K562 (cell line): ENCODE measurements around the gene P2RX5. TPM values are rescaled to one million over a fixed set of nuclear protein-coding genes. Genes with fewer than 3 reads are reported as not detected.

Experiments used
- ATF1 ChIP-seq, 2 experiments: fragments of 450-650 bp in 1 of 2; IDR thresholded peaks; 2 replicates each; pipeline ENCODE4 v1.6.1; 2016; ENCODE audit warnings: missing compliant biosample characterization in 1 of 2, missing genetic modification characterization in 1 of 2
- CBX8 ChIP-seq: fragments of 200-600 bp; sonication (generic); IDR thresholded peaks from 2 replicates; pipeline ENCODE4 v1.6.1; 2012; ENCODE audit warnings: borderline replicate concordance, mixed run types, low read depth, mild to moderate bottlenecking, moderate library complexity, mixed read lengths, low read length, control low read depth, inconsistent platforms; ENCODE audit not compliant: poor library complexity, severe bottlenecking; ENCODE audit errors: extremely low read depth
- ILF3 ChIP-seq: fragments of 450-650 bp; IDR thresholded peaks from 2 replicates; pipeline ENCODE4 v1.6.1; 2018; ENCODE audit warnings: antibody characterized with exemption, mild to moderate bottlenecking, moderate library complexity, borderline replicate concordance
- MED1 ChIP-seq: sonication (generic); formaldehyde crosslinking; IDR thresholded peaks from 2 replicates; pipeline ENCODE4 v1.8.1; 2023; ENCODE audit warnings: missing genetic modification reagents, borderline replicate concordance
- MEIS2 ChIP-seq: fragments of 450-650 bp; IDR thresholded peaks from 2 replicates; pipeline ENCODE4 v1.6.1; 2014; ENCODE audit warnings: mild to moderate bottlenecking; ENCODE audit not compliant: partially characterized antibody
- SAFB ChIP-seq: fragments of 200-400 bp; formaldehyde crosslinking; IDR thresholded peaks from 2 replicates; pipeline ENCODE4 v1.6.1; 2017; ENCODE audit warnings: low read depth, low read length, borderline replicate concordance
- polyA plus RNA-seq, 8 experiments: library from polyadenylated mRNA; depleted of rRNA in 4 of 8; stranded (reverse) in 5 of 8; unstranded in 3 of 8; fragments of >200 nt; fragmentation: Nextera tagmentation in 2 of 8; fragmentation: Illumina TruSeq in 1 of 8; extraction: Ambion mirVana in 2 of 8; extraction: Trizol in 1 of 8; gene quantifications; 2 replicates each; pipeline versions ENCODE4 v1.2.1 to v1.2.3, GENCODE V29; 2011 to 2014; ENCODE audit warnings: inconsistent platforms in 1 of 8, missing spikeins in 1 of 8
- total RNA-seq, 7 experiments: library from RNA; depleted of rRNA in 6 of 7; stranded (reverse); fragments of >200 nt in 6 of 7; fragmentation: Illumina TruSeq in 2 of 7; extraction: Trizol in 2 of 7; gene quantifications; 2 replicates each; pipeline versions ENCODE4 v1.2.1 to v1.2.3, GENCODE V29; 2011 to 2021; ENCODE audit warnings: low replicate concordance in 1 of 7
- TF ChIP-seq, protein P1 (sequence below): fragments of 450-650 bp; IDR thresholded peaks from 2 replicates; pipeline ENCODE4 v1.6.1; 2016; ENCODE audit warnings: mild to moderate bottlenecking, moderate library complexity
- TF ChIP-seq, protein P2 (sequence below): sonication (generic); formaldehyde crosslinking; IDR thresholded peaks from 2 replicates; pipeline ENCODE4 v1.8.0; 2023; ENCODE audit warnings: mild to moderate bottlenecking, missing genetic modification reagents
- TF ChIP-seq, protein P3 (sequence below), 2 experiments: IDR thresholded peaks in 1 of 2; conservative IDR thresholded peaks in 1 of 2; 2 replicates each; pipeline ENCODE4 v1.6.1; 2016; ENCODE audit warnings: low read depth in 2 of 2, mild to moderate bottlenecking in 1 of 2, missing compliant biosample characterization in 1 of 2, missing genetic modification characterization in 1 of 2, moderate library complexity in 1 of 2

The P2RX5 gene
- total and polyA plus RNA-seq, 9 of the 15 experiments (the other 6 are each of a cell fraction or from before 2014, with no cell fraction given), result 0.31 to 4.0 (median 1.3) TPM

DNA sequence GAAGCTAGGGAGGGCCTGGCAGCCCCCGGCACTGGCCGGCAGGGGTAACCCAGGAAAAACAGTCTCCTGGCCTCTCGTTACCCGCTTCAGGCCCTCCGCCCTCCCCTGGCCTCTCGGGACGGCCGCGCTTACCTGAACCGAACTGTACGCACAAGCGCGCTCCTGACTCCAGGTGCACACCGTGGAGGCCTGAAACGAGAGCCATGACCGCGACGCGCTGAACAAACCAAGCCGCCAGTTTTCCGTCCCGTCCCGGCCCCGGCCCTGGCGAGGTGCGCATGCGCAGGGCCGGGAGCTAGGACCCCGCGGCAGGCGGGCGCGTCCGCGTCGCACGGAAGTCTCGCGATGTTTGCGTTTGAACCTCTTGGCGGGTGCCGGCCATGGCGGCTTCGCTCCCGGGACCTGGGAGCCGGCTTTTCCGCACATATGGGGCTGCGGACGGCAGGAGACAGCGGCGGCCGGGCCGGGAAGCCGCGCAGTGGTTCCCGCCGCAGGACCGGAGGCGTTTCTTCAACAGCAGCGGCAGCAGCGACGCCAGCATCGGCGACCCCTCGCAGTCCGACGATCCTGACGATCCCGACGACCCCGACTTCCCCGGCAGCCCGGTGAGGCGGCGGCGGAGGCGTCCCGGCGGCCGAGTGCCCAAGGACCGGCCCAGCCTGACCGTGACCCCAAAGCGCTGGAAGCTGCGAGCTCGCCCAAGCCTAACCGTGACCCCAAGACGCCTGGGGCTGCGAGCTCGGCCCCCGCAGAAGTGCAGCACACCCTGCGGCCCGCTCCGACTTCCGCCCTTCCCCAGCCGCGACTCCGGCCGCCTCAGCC lies 27.8 kb upstream of the P2RX5 start, which contains the start of gene HASPIN (continued):
- TF ChIP-seq, protein P1, sequence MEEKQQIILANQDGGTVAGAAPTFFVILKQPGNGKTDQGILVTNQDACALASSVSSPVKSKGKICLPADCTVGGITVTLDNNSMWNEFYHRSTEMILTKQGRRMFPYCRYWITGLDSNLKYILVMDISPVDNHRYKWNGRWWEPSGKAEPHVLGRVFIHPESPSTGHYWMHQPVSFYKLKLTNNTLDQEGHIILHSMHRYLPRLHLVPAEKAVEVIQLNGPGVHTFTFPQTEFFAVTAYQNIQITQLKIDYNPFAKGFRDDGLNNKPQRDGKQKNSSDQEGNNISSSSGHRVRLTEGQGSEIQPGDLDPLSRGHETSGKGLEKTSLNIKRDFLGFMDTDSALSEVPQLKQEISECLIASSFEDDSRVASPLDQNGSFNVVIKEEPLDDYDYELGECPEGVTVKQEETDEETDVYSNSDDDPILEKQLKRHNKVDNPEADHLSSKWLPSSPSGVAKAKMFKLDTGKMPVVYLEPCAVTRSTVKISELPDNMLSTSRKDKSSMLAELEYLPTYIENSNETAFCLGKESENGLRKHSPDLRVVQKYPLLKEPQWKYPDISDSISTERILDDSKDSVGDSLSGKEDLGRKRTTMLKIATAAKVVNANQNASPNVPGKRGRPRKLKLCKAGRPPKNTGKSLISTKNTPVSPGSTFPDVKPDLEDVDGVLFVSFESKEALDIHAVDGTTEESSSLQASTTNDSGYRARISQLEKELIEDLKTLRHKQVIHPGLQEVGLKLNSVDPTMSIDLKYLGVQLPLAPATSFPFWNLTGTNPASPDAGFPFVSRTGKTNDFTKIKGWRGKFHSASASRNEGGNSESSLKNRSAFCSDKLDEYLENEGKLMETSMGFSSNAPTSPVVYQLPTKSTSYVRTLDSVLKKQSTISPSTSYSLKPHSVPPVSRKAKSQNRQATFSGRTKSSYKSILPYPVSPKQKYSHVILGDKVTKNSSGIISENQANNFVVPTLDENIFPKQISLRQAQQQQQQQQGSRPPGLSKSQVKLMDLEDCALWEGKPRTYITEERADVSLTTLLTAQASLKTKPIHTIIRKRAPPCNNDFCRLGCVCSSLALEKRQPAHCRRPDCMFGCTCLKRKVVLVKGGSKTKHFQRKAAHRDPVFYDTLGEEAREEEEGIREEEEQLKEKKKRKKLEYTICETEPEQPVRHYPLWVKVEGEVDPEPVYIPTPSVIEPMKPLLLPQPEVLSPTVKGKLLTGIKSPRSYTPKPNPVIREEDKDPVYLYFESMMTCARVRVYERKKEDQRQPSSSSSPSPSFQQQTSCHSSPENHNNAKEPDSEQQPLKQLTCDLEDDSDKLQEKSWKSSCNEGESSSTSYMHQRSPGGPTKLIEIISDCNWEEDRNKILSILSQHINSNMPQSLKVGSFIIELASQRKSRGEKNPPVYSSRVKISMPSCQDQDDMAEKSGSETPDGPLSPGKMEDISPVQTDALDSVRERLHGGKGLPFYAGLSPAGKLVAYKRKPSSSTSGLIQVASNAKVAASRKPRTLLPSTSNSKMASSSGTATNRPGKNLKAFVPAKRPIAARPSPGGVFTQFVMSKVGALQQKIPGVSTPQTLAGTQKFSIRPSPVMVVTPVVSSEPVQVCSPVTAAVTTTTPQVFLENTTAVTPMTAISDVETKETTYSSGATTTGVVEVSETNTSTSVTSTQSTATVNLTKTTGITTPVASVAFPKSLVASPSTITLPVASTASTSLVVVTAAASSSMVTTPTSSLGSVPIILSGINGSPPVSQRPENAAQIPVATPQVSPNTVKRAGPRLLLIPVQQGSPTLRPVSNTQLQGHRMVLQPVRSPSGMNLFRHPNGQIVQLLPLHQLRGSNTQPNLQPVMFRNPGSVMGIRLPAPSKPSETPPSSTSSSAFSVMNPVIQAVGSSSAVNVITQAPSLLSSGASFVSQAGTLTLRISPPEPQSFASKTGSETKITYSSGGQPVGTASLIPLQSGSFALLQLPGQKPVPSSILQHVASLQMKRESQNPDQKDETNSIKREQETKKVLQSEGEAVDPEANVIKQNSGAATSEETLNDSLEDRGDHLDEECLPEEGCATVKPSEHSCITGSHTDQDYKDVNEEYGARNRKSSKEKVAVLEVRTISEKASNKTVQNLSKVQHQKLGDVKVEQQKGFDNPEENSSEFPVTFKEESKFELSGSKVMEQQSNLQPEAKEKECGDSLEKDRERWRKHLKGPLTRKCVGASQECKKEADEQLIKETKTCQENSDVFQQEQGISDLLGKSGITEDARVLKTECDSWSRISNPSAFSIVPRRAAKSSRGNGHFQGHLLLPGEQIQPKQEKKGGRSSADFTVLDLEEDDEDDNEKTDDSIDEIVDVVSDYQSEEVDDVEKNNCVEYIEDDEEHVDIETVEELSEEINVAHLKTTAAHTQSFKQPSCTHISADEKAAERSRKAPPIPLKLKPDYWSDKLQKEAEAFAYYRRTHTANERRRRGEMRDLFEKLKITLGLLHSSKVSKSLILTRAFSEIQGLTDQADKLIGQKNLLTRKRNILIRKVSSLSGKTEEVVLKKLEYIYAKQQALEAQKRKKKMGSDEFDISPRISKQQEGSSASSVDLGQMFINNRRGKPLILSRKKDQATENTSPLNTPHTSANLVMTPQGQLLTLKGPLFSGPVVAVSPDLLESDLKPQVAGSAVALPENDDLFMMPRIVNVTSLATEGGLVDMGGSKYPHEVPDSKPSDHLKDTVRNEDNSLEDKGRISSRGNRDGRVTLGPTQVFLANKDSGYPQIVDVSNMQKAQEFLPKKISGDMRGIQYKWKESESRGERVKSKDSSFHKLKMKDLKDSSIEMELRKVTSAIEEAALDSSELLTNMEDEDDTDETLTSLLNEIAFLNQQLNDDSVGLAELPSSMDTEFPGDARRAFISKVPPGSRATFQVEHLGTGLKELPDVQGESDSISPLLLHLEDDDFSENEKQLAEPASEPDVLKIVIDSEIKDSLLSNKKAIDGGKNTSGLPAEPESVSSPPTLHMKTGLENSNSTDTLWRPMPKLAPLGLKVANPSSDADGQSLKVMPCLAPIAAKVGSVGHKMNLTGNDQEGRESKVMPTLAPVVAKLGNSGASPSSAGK, result peak; percentile 69
- 0 out of 2 replicates have a peak, but pooled peaks have one; percentile 35 for TF ChIP-seq ATF1 (CRISPR knock-in tag; IDR thresholded peaks at IDR 0.05)
- peak; percentile 72 for TF ChIP-seq ATF1 (tag; IDR thresholded peaks at IDR 0.05)
- TF ChIP-seq SAFB, result no peak
- TF ChIP-seq, protein P2, sequence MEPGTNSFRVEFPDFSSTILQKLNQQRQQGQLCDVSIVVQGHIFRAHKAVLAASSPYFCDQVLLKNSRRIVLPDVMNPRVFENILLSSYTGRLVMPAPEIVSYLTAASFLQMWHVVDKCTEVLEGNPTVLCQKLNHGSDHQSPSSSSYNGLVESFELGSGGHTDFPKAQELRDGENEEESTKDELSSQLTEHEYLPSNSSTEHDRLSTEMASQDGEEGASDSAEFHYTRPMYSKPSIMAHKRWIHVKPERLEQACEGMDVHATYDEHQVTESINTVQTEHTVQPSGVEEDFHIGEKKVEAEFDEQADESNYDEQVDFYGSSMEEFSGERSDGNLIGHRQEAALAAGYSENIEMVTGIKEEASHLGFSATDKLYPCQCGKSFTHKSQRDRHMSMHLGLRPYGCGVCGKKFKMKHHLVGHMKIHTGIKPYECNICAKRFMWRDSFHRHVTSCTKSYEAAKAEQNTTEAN (CRISPR knock-in tag), result no peak
- no peak for TF ChIP-seq MED1 (CRISPR knock-in tag)
- no peak for TF ChIP-seq CBX8
- peak; percentile 86 for TF ChIP-seq MEIS2
- TF ChIP-seq ILF3, result no peak
- TF ChIP-seq, protein P3, sequence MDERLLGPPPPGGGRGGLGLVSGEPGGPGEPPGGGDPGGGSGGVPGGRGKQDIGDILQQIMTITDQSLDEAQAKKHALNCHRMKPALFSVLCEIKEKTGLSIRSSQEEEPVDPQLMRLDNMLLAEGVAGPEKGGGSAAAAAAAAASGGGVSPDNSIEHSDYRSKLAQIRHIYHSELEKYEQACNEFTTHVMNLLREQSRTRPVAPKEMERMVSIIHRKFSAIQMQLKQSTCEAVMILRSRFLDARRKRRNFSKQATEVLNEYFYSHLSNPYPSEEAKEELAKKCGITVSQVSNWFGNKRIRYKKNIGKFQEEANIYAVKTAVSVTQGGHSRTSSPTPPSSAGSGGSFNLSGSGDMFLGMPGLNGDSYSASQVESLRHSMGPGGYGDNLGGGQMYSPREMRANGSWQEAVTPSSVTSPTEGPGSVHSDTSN (CRISPR knock-in tag; IDR thresholded peaks at IDR 0.05; ENCODE audit: low read depth), result no peak
- TF ChIP-seq, protein P3 (tag; conservative IDR thresholded peaks at IDR 0.05; ENCODE audit: low read depth), result no peak
